ENCODE data around the gene EPHA4. TPM values are rescaled to one million over a fixed set of nuclear protein-coding genes. Genes with fewer than 3 reads are reported as not detected.

The EPHA4 gene
- polyA plus RNA-seq, 1 donor (not counting 4 experiments of a cell fraction or from before 2014, with no cell fraction given) = 9.0 TPM

GRCh38 chr2:221567809-221568208 lies 4.3 kb downstream of the EPHA4 start:
- Histone ChIP-seq H4K20me1 (ENCODE audit: control insufficient read depth, extremely low read depth, insufficient read depth, low read length) (no peaks in the 10 kb centered on the region), H3K79me2 (ENCODE audit: control insufficient read depth, insufficient read depth, low read length) (peaks cover 4% of the 10 kb centered on the region), H3K9me3 (ENCODE audit: control insufficient read depth, low read depth, low read length) (no peaks in the 10 kb centered on the region), H3K4me2 (ENCODE audit: control insufficient read depth, extremely low read depth, insufficient read depth, low read depth, low read length) (no peak overlapping the region), H3K4me1 (ENCODE audit: control insufficient read depth, extremely low read depth, insufficient read depth, low read length) (peaks cover 5% of the 10 kb centered on the region), H3K27ac (ENCODE audit: control insufficient read depth, insufficient read depth, low read length) (no peak overlapping the region), H3K27me3 (ENCODE audit: control insufficient read depth, extremely low read depth, insufficient read depth, low read length) (peaks cover 5% of the 10 kb centered on the region), H2AFZ (ENCODE audit: control insufficient read depth, low read length) (no peak overlapping the region), H3K4me3 (ENCODE audit: control insufficient read depth in 2 of 3, extremely low read depth in 1 of 3, insufficient read depth in 2 of 3, low read depth in 1 of 3, low read length in 3 of 3) (no peak overlapping the region), H3K9ac (ENCODE audit: control insufficient read depth, extremely low read depth, insufficient read depth, low read length) (no peak overlapping the region), H3K36me3 (ENCODE audit: control insufficient read depth in 2 of 2, extremely low read depth in 1 of 2, insufficient read depth in 2 of 2, low read length in 2 of 2) (no peaks in the 10 kb centered on the region), H3K9me1 (ENCODE audit: control insufficient read depth, extremely low read depth, insufficient read depth, low read length) (no peaks in the 10 kb centered on the region)
- TF ChIP-seq EZH2 (IDR thresholded peaks at IDR 0.05; ENCODE audit: low read length) (no peak), CTCF (optimal IDR thresholded peaks at IDR 0.05 in 1 of 3, IDR thresholded peaks at IDR 0.05 in 1 of 3, conservative IDR thresholded peaks at IDR 0.05 in 1 of 3; ENCODE audit: extremely low read depth in 1 of 3, insufficient read depth in 2 of 3, low read length in 3 of 3) (no peak)
- DNase-seq (ENCODE audit: low read depth, low spot score) (no peak), FAIRE-seq (no peak)
- dilution Hi-C loops (cut with MboI; ENCODE audit: extremely low pct_ligation_motif_present, low sequenced_read_pairs) = no loop called here

- Histone ChIP-seq H4K20me1 (ENCODE audit: control insufficient read depth, extremely low read depth, insufficient read depth, low read length) (no peaks in the 10 kb centered on the region), H3K27ac (ENCODE audit: control insufficient read depth, insufficient read depth, low read length) (no peak overlapping the region), H3K9me1 (ENCODE audit: control insufficient read depth, extremely low read depth, insufficient read depth, low read length) (no peaks in the 10 kb centered on the region), H3K79me2 (ENCODE audit: control insufficient read depth, insufficient read depth, low read length) (peaks cover 4% of the 10 kb centered on the region), H2AFZ (ENCODE audit: control insufficient read depth, low read length) (no peak overlapping the region), H3K4me2 (ENCODE audit: control insufficient read depth, extremely low read depth, insufficient read depth, low read depth, low read length) (no peak overlapping the region), H3K36me3 (ENCODE audit: control insufficient read depth in 2 of 2, extremely low read depth in 1 of 2, insufficient read depth in 2 of 2, low read length in 2 of 2) (no peaks in the 10 kb centered on the region), H3K9ac (ENCODE audit: control insufficient read depth, extremely low read depth, insufficient read depth, low read length) (no peak overlapping the region), H3K27me3 (ENCODE audit: control insufficient read depth, extremely low read depth, insufficient read depth, low read length) (peaks cover 5% of the 10 kb centered on the region), H3K9me3 (ENCODE audit: control insufficient read depth, low read depth, low read length) (no peaks in the 10 kb centered on the region), H3K4me1 (ENCODE audit: control insufficient read depth, extremely low read depth, insufficient read depth, low read length) (peaks cover 6% of the 10 kb centered on the region), H3K4me3 (ENCODE audit: control insufficient read depth in 2 of 3, extremely low read depth in 1 of 3, insufficient read depth in 2 of 3, low read depth in 1 of 3, low read length in 3 of 3) (no peak overlapping the region)
- DNase-seq (ENCODE audit: low read depth, low spot score) (no peak), FAIRE-seq (no peak)
- no peak for TF ChIP-seq EZH2 (IDR thresholded peaks at IDR 0.05; ENCODE audit: low read length)
- no peak for TF ChIP-seq CTCF (optimal IDR thresholded peaks at IDR 0.05 in 1 of 3, IDR thresholded peaks at IDR 0.05 in 1 of 3, conservative IDR thresholded peaks at IDR 0.05 in 1 of 3; ENCODE audit: extremely low read depth in 1 of 3, insufficient read depth in 2 of 3, low read length in 3 of 3)
- dilution Hi-C loops (cut with MboI; ENCODE audit: extremely low pct_ligation_motif_present, low sequenced_read_pairs) = no loop called here
Measured at GRCh38 chr2:221567231-221567760, 4.8 kb downstream of the EPHA4 start.

All from keratinocyte (primary cell).